ENCODE data around the gene ZCCHC12.

ZCCHC12 gene

DNA sequence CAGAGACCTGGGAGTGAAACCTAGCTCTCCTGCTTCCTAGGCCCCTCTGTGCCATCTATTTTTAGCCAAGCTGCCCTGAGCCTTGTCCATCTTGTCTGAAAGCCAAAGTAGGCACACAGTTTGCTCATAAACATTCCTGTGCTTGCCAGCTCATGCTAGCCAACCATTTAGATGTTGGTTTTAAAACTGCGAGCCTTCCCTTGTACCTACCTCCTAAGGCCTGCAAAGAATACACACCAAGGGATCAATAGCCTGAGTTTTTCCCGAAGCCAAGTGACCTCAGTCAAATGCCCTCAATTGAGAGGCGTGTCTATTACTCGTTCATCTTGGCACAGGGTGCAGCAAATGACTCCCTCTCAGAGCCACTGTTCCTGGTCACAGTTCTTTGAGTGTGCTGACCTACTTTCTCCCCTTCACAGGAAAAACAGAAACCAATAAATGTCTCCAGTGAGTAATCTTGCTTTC, 48.5 kb downstream of the ZCCHC12 start:
- no peak for DNase-seq
